ENCODE data around the gene LRRC53. TPM values are rescaled to one million over a fixed set of nuclear protein-coding genes. Genes with fewer than 3 reads are reported as not detected.

The LRRC53 gene
- total and polyA plus RNA-seq, 2 of the 8 experiments (the other 6 are each of a cell fraction or from before 2014, with no cell fraction given) = not detected

GRCh38 chr1:74423471-74423870, 88.9 kb downstream of the LRRC53 start (continued):
- TF ChIP-seq CHD7 (IDR thresholded peaks at IDR 0.05; ENCODE audit: insufficient replicate concordance, low read length) (no peak), ZNF274 (IDR thresholded peaks at IDR 0.05; ENCODE audit: borderline replicate concordance, extremely low read depth, low read length) (no peak), POLR2A (IDR thresholded peaks at IDR 0.05; ENCODE audit: control extremely low read depth in 1 of 2, low read depth in 2 of 2, low read length in 2 of 2) (no peak), E2F6 (IDR thresholded peaks at IDR 0.05) (no peak), MAFK (IDR thresholded peaks at IDR 0.05; ENCODE audit: low read depth, low read length) (no peak), TEAD4 (IDR thresholded peaks at IDR 0.05; ENCODE audit: low read depth, low read length) (no peak), YY1 (IDR thresholded peaks at IDR 0.05; ENCODE audit: low read depth, low read length) (no peak), ATF2 (IDR thresholded peaks at IDR 0.05; ENCODE audit: low read length) (no peak), GTF2F1 (IDR thresholded peaks at IDR 0.05; ENCODE audit: borderline replicate concordance, low read depth, low read length) (no peak), CHD2 (IDR thresholded peaks at IDR 0.05; ENCODE audit: low read length) (no peak)

All from H1 (cell line).